Measurements from ENCODE around the gene GRN. TPM values are rescaled to one million over a fixed set of nuclear protein-coding genes. Genes with fewer than 3 reads are reported as not detected.

GRN gene
- total RNA-seq, 6 experiments from 2014 or later = 186 to 249 (median 221) TPM

- H3K4me3 Mint-ChIP-seq = no peak overlapping the region
- H3K4me1 Mint-ChIP-seq (ENCODE audit: low read depth) = no peaks in the 10 kb centered on the region
- H3K36me3 Mint-ChIP-seq (ENCODE audit: low read depth) = no peaks in the 10 kb centered on the region
- H3K27ac Mint-ChIP-seq = no peak overlapping the region
- H3K27me3 Mint-ChIP-seq (ENCODE audit: insufficient read depth) = peaks cover 47% of the 10 kb centered on the region
- DNase-seq = no peak
- TF ChIP-seq CTCF (IDR thresholded peaks at IDR 0.05) = no peak
- no peaks in the 10 kb centered on the region for H3K9me3 Mint-ChIP-seq
Observed at GRCh38 chr17:44312396-44313104, 32.6 kb upstream of the GRN start.

- Mint-ChIP-seq H3K4me1 (ENCODE audit: low read depth) (no peaks in the 10 kb centered on the region), H3K27me3 (ENCODE audit: insufficient read depth) (peaks cover 50% of the 10 kb centered on the region), H3K36me3 (ENCODE audit: low read depth) (no peaks in the 10 kb centered on the region), H3K9me3 (no peaks in the 10 kb centered on the region), H3K4me3 (no peak overlapping the region), H3K27ac (no peak overlapping the region)
- no peak for DNase-seq
- no peak for TF ChIP-seq CTCF (IDR thresholded peaks at IDR 0.05)
Observed at GRCh38 chr17:44314031-44314430, 31.1 kb upstream of the GRN start.

GRCh38 chr17:44314524-44314868, 30.6 kb upstream of the GRN start:
- Mint-ChIP-seq H3K9me3 (no peaks in the 10 kb centered on the region), H3K27ac (no peak overlapping the region), H3K4me1 (ENCODE audit: low read depth) (no peaks in the 10 kb centered on the region), H3K27me3 (ENCODE audit: insufficient read depth) (peaks cover 47% of the 10 kb centered on the region), H3K4me3 (no peak overlapping the region), H3K36me3 (ENCODE audit: low read depth) (peaks cover 5% of the 10 kb centered on the region; the same call in 1 of the 2 replicates)
- no peak for DNase-seq
- TF ChIP-seq CTCF (IDR thresholded peaks at IDR 0.05) = no peak

GRCh38 chr17:44314869-44315661, 30.0 kb upstream of the GRN start:
- no peak for TF ChIP-seq CTCF (IDR thresholded peaks at IDR 0.05)
- no peaks in the 10 kb centered on the region for H3K9me3 Mint-ChIP-seq
- no peaks in the 10 kb centered on the region for H3K4me1 Mint-ChIP-seq (ENCODE audit: low read depth)
- no peak overlapping the region for H3K27ac Mint-ChIP-seq
- H3K36me3 Mint-ChIP-seq (ENCODE audit: low read depth) = peaks cover 7% of the 10 kb centered on the region; the same call in 1 of the 2 replicates
- no peak for DNase-seq
- H3K27me3 Mint-ChIP-seq (ENCODE audit: insufficient read depth) = peaks cover 47% of the 10 kb centered on the region
- peak overlapping the region; percentile 0; the same call in 1 of the 2 replicates for H3K4me3 Mint-ChIP-seq

GRCh38 chr17:44315760-44316731, 29.1 kb upstream of the GRN start:
- DNase-seq = no peak
- Mint-ChIP-seq H3K9me3 (no peaks in the 10 kb centered on the region), H3K4me3 (peak overlapping the region; percentile 0; the same call in 1 of the 2 replicates), H3K36me3 (ENCODE audit: low read depth) (peaks cover 7% of the 10 kb centered on the region; the same call in 1 of the 2 replicates), H3K4me1 (ENCODE audit: low read depth) (no peaks in the 10 kb centered on the region), H3K27ac (no peak overlapping the region), H3K27me3 (ENCODE audit: insufficient read depth) (peaks cover 44% of the 10 kb centered on the region)
- TF ChIP-seq CTCF (IDR thresholded peaks at IDR 0.05) = no peak
